Calu3 (cell line): Measurements from ENCODE around the gene ZNF282. TPM values are rescaled to one million over a fixed set of nuclear protein-coding genes. Genes with fewer than 3 reads are reported as not detected.
"Not testable (repeated sequence)": the region's sequence is repeated elsewhere in the genome, so short reads cannot be mapped to it uniquely, and the experiment has no call there.

Source experiments
- BruUV-seq: library from RNA; stranded (reverse); fragments of 400-500 nt; replicated peaks from 2 replicates; lab custom pipeline; 2021; lab: Mats Ljungman, UMichigan
- CTCF ChIA-PET: fragments of 300-600 bp; sonication (Branson Sonifier 250); formaldehyde crosslinking; loops from one replicate; lab custom pipeline; 2022; ENCODE audit warnings: antibody characterized with exemption; lab: Charles Lee
- DNase-seq: peaks from one replicate; pipeline ENCODE4 v3.0.0; 2022
- H3K27ac Mint-ChIP-seq: one replicate; pipeline ENCODE4 v1.8.0; 2022; ENCODE audit warnings: mixed read lengths; ENCODE audit not compliant: unreplicated experiment
- H3K27me3 Mint-ChIP-seq: one replicate; pipeline ENCODE4 v1.8.0; 2022; ENCODE audit warnings: mixed read lengths; ENCODE audit not compliant: unreplicated experiment
- H3K36me3 Mint-ChIP-seq: one replicate; pipeline ENCODE4 v1.8.0; 2022; ENCODE audit warnings: mild to moderate bottlenecking, moderate library complexity, mixed read lengths; ENCODE audit not compliant: insufficient read depth, unreplicated experiment
- H3K4me1 Mint-ChIP-seq: one replicate; pipeline ENCODE4 v1.8.0; 2022; ENCODE audit warnings: mild to moderate bottlenecking, low read depth, mixed read lengths; ENCODE audit not compliant: unreplicated experiment
- H3K4me3 Mint-ChIP-seq: one replicate; pipeline ENCODE4 v1.8.0; 2022; ENCODE audit warnings: mild to moderate bottlenecking, low read depth, moderate library complexity, mixed read lengths; ENCODE audit not compliant: unreplicated experiment
- H3K9me3 Mint-ChIP-seq: one replicate; pipeline ENCODE4 v1.8.0; 2022; ENCODE audit warnings: low read depth, mixed read lengths; ENCODE audit not compliant: unreplicated experiment
- intact Hi-C: fragments of 100-400 bp; cut with micrococcal nuclease; formaldehyde crosslinking; loops from one replicate; pipeline ENCODE4 v1.10.0; 2022; ENCODE audit not compliant: unreplicated experiment
- total RNA-seq: library from RNA; stranded (reverse); gene quantifications from 2 replicates; pipeline ENCODE4 v1.2.3, GENCODE V29; 2022
- TF ChIP-seq, protein P1 (sequence below): fragments of 200-600 bp; IDR thresholded peaks from one replicate; pipeline ENCODE4 v1.8.0; 2022; ENCODE audit warnings: antibody characterized with exemption; ENCODE audit not compliant: unreplicated experiment

ZNF282 gene
- total RNA-seq, 1 experiment from 2014 or later: 45.2 TPM

GRCh38 chr7:149225106-149225505 is 29.8 kb downstream of the ZNF282 start:
- no TSS peak for BruUV-seq
- H3K36me3 Mint-ChIP-seq: peaks cover 37% of the 10 kb centered on the region
- H3K4me3 Mint-ChIP-seq: no peak overlapping the region
- TF ChIP-seq, protein P1, sequence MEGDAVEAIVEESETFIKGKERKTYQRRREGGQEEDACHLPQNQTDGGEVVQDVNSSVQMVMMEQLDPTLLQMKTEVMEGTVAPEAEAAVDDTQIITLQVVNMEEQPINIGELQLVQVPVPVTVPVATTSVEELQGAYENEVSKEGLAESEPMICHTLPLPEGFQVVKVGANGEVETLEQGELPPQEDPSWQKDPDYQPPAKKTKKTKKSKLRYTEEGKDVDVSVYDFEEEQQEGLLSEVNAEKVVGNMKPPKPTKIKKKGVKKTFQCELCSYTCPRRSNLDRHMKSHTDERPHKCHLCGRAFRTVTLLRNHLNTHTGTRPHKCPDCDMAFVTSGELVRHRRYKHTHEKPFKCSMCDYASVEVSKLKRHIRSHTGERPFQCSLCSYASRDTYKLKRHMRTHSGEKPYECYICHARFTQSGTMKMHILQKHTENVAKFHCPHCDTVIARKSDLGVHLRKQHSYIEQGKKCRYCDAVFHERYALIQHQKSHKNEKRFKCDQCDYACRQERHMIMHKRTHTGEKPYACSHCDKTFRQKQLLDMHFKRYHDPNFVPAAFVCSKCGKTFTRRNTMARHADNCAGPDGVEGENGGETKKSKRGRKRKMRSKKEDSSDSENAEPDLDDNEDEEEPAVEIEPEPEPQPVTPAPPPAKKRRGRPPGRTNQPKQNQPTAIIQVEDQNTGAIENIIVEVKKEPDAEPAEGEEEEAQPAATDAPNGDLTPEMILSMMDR: no peak
- no peak overlapping the region for H3K27ac Mint-ChIP-seq
- H3K27me3 Mint-ChIP-seq: no peaks in the 10 kb centered on the region
- no peak for DNase-seq
- CTCF ChIA-PET: no interaction called here
- peaks cover 15% of the 10 kb centered on the region for H3K4me1 Mint-ChIP-seq
- no peaks in the 10 kb centered on the region for H3K9me3 Mint-ChIP-seq
- intact Hi-C loops: no loop called here

- BruUV-seq: no TSS peak
- CTCF ChIA-PET: no interaction called here
These were observed 30.3 kb downstream of the ZNF282 start for GRCh38 chr7:149225656-149226055.

DNA sequence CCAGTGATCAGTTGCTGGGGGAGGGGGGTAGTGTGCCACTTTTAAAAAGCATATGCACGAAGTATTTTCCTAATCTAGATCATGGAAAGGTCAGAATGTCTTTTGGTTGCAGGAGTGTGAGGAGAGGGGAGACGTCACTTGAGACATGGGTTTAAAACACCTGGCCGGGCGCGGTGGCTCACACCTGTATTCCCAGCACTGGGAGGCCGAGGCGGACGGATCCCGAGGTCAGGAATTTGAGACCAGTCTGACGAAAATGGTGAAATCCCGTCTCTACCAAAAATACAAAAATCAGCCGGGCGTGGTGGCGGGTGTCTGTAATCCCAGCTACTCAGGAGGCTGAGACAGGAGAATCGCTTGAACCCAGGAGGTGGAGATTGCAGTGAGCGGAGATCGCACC is 31.0 kb downstream of the ZNF282 start:
- BruUV-seq, H3K9me3 Mint-ChIP-seq, DNase-seq, CTCF ChIA-PET, intact Hi-C loops, H3K27me3 Mint-ChIP-seq, H3K4me3 Mint-ChIP-seq: not testable (repeated sequence)
- peak overlapping the region; percentile 11 for H3K27ac Mint-ChIP-seq
- peaks cover 15% of the 10 kb centered on the region for H3K4me1 Mint-ChIP-seq
- H3K36me3 Mint-ChIP-seq: peaks cover 40% of the 10 kb centered on the region

More at GRCh38 chr7:149225656-149226055, 30.3 kb downstream of the ZNF282 start:
- Mint-ChIP-seq H3K4me3 (no peak overlapping the region), H3K27me3 (no peaks in the 10 kb centered on the region), H3K36me3 (peaks cover 40% of the 10 kb centered on the region), H3K27ac (no peak overlapping the region), H3K9me3 (no peaks in the 10 kb centered on the region), H3K4me1 (peaks cover 15% of the 10 kb centered on the region)
- TF ChIP-seq, protein P1: no peak
- intact Hi-C loops: no loop called here
- DNase-seq: no peak

- TF ChIP-seq, protein P1: no peak
- no TSS peak for BruUV-seq
- Mint-ChIP-seq H3K4me1 (peaks cover 15% of the 10 kb centered on the region), H3K27ac (no peak overlapping the region), H3K9me3 (no peaks in the 10 kb centered on the region), H3K36me3 (peaks cover 40% of the 10 kb centered on the region), H3K4me3 (no peak overlapping the region), H3K27me3 (no peaks in the 10 kb centered on the region)
- intact Hi-C loops: no loop called here
- CTCF ChIA-PET: no interaction called here
- DNase-seq: no peak
These were observed 31.6 kb downstream of the ZNF282 start for GRCh38 chr7:149226840-149227494.

DNA sequence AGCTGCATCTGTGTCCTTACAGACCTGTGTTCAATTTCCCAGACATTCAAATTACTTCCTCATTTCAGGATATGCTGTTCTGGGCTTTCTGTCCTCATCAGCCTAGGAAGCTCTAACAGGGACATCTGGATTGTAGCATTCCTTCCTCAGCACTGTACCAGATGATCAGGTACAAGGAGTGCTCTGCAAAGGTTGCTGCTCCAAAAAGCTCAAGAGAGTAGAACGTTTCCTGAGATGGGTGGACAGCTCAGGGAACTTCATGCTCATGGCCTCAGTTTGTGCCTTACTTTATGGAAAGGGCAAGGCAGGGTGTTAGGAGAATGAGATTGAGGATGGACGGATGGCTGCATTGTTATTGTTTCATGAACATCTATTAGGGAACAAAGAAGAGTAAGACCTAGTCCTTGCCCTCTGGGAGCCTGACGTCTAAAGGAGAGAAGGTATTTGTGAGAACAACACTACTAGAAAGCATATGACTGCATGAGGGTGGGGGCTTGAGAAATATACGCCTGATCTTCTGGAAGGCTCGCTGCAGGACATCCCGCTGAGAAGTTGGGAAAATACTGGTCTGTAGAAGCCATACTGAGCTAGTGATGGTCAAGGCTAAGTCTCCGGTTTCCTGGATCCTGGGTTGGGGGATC is 33.6 kb downstream of the ZNF282 start:
- TF ChIP-seq, protein P1: no peak
- intact Hi-C loops: no loop called here
- peaks cover 36% of the 10 kb centered on the region for H3K36me3 Mint-ChIP-seq
- CTCF ChIA-PET: interaction anchor here (0.5 to 0.7 kb wide), 2 partner anchors 25 to 37 kb away, joined by 3 to 5 read pairs; no protein-coding TSS in a partner anchor
- no peak for DNase-seq
- no peaks in the 10 kb centered on the region for H3K27me3 Mint-ChIP-seq
- H3K9me3 Mint-ChIP-seq: no peaks in the 10 kb centered on the region
- H3K4me3 Mint-ChIP-seq: no peak overlapping the region
- no TSS peak for BruUV-seq
- H3K27ac Mint-ChIP-seq: peak overlapping the region; percentile 46
- peaks cover 28% of the 10 kb centered on the region for H3K4me1 Mint-ChIP-seq
